H9 (cell line): Measurements from ENCODE around the gene MMP15. TPM values are rescaled to one million over a fixed set of nuclear protein-coding genes. Genes with fewer than 3 reads are reported as not detected.

ENCODE experiments used
- DNase-seq: peaks from one replicate; pipeline ENCODE4 v3.0.0-alpha.2; 2017
- H2AFZ ChIP-seq: one replicate; pipeline ENCODE4 v1.6.1; 2013; ENCODE audit warnings: mild to moderate bottlenecking, low read length, control low read depth, moderate library complexity
- H2AK5ac ChIP-seq: 2 replicates; pipeline ENCODE4 v1.6.1; 2013; ENCODE audit warnings: low read length, control low read depth, mixed read lengths; ENCODE audit not compliant: insufficient read length
- H2BK120ac ChIP-seq: one replicate; pipeline ENCODE4 v1.6.1; 2013; ENCODE audit warnings: low read depth, mild to moderate bottlenecking, low read length, control low read depth, inconsistent platforms; ENCODE audit not compliant: poor library complexity, severe bottlenecking
- H2BK12ac ChIP-seq: 2 replicates; pipeline ENCODE4 v1.6.1; 2013; ENCODE audit warnings: low read length, control low read depth, mixed read lengths, low read depth; ENCODE audit not compliant: insufficient read length
- H2BK15ac ChIP-seq: 2 replicates; pipeline ENCODE4 v1.6.1; 2013; ENCODE audit warnings: low read depth, low read length, control low read depth
- H2BK20ac ChIP-seq: one replicate; pipeline ENCODE4 v1.6.1; 2013; ENCODE audit warnings: low read depth, mild to moderate bottlenecking, low read length, control low read depth, inconsistent platforms; ENCODE audit not compliant: poor library complexity, severe bottlenecking
- H2BK5ac ChIP-seq: 2 replicates; pipeline ENCODE4 v1.6.1; 2013; ENCODE audit warnings: low read length, control low read depth, mixed read lengths; ENCODE audit not compliant: insufficient read length
- H3K14ac ChIP-seq: 2 replicates; pipeline ENCODE4 v1.6.1; 2013; ENCODE audit warnings: low read length, control low read depth; ENCODE audit not compliant: insufficient read depth
- H3K18ac ChIP-seq: 2 replicates; pipeline ENCODE4 v1.6.1; 2013; ENCODE audit warnings: low read depth, mild to moderate bottlenecking, mixed read lengths, low read length, control low read depth; ENCODE audit not compliant: insufficient read length
- H3K23ac ChIP-seq: 2 replicates; pipeline ENCODE4 v1.6.1; 2013; ENCODE audit warnings: low read length, control low read depth, mixed read lengths, low read depth; ENCODE audit not compliant: insufficient read length
- H3K23me2 ChIP-seq: 2 replicates; pipeline ENCODE4 v1.6.1; 2013; ENCODE audit warnings: low read depth, mild to moderate bottlenecking, mixed read lengths, low read length, control low read depth; ENCODE audit not compliant: insufficient read length, poor library complexity, severe bottlenecking
- H3K27ac ChIP-seq: 2 replicates; pipeline ENCODE4 v1.5.1; 2013; ENCODE audit warnings: low read length, control low read depth, mixed read lengths, low read depth; ENCODE audit not compliant: insufficient read length
- H3K27me3 ChIP-seq: 2 replicates; pipeline ENCODE4 v1.6.1; 2013; ENCODE audit warnings: low read length, control low read depth, inconsistent platforms; ENCODE audit not compliant: insufficient read depth
- H3K4ac ChIP-seq: 2 replicates; pipeline ENCODE4 v1.6.1; 2013; ENCODE audit warnings: low read depth, mild to moderate bottlenecking, control low read depth, inconsistent platforms, low read length, moderate library complexity
- H3K4me1 ChIP-seq: 2 replicates; pipeline ENCODE4 v1.6.1; 2013; ENCODE audit warnings: low read length, control low read depth, inconsistent platforms; ENCODE audit not compliant: insufficient read depth
- H3K4me2 ChIP-seq: 2 replicates; pipeline ENCODE4 v1.6.1; 2013; ENCODE audit warnings: low read length, control low read depth, mixed read lengths; ENCODE audit not compliant: insufficient read length, insufficient read depth
- H3K56ac ChIP-seq: 2 replicates; pipeline ENCODE4 v1.6.1; 2013; ENCODE audit warnings: low read depth, mild to moderate bottlenecking, mixed read lengths, low read length, control low read depth; ENCODE audit not compliant: insufficient read length
- H3K79me1 ChIP-seq: 2 replicates; pipeline ENCODE4 v1.6.1; 2013; ENCODE audit warnings: low read depth, mild to moderate bottlenecking, moderate library complexity, low read length, control low read depth, inconsistent platforms; ENCODE audit not compliant: insufficient read depth, poor library complexity, severe bottlenecking
- H3K79me2 ChIP-seq: 2 replicates; pipeline ENCODE4 v1.6.1; 2013; ENCODE audit warnings: low read length, control low read depth, inconsistent platforms; ENCODE audit not compliant: insufficient read depth
- H3K9ac ChIP-seq: 2 replicates; pipeline ENCODE4 v1.6.1; 2013; ENCODE audit warnings: low read length, control low read depth, mixed read lengths; ENCODE audit not compliant: insufficient read length; ENCODE audit errors: extremely low read depth
- H3K9me3 ChIP-seq: one replicate; pipeline ENCODE4 v1.6.1; 2013; ENCODE audit warnings: low read depth, low read length, inconsistent platforms; ENCODE audit not compliant: control insufficient read depth
- H3T11ph ChIP-seq: one replicate; pipeline ENCODE4 v1.6.1; 2013; ENCODE audit warnings: mild to moderate bottlenecking, low read length, control low read depth, inconsistent platforms
- H4K20me1 ChIP-seq: one replicate; pipeline ENCODE4 v1.6.1; 2013; ENCODE audit not compliant: control insufficient read depth, insufficient read length, insufficient read depth
- H4K5ac ChIP-seq: 2 replicates; pipeline ENCODE4 v1.6.1; 2013; ENCODE audit warnings: low read depth, mild to moderate bottlenecking, mixed read lengths, low read length, control low read depth; ENCODE audit not compliant: insufficient read length
- H4K8ac ChIP-seq: replicated peaks from 2 replicates; pipeline ENCODE4 v1.6.1; 2013; ENCODE audit warnings: low read length, control low read depth, mixed read lengths, low read depth; ENCODE audit not compliant: insufficient read length
- H4K91ac ChIP-seq: 2 replicates; pipeline ENCODE4 v1.6.1; 2013; ENCODE audit warnings: low read depth, mild to moderate bottlenecking, moderate library complexity, mixed read lengths, low read length, control low read depth; ENCODE audit not compliant: insufficient read length
- H3K27ac Mint-ChIP-seq, 3 experiments: 2 replicates in 2 of 3; 3 replicates in 1 of 3; pipeline ENCODE4 v1.8.0; 2020 to 2021; ENCODE audit warnings: mixed read lengths in 3 of 3, mild to moderate bottlenecking in 1 of 3, moderate library complexity in 1 of 3
- H3K27me3 Mint-ChIP-seq: 2 replicates; pipeline ENCODE4 v1.8.0; 2021; ENCODE audit warnings: low read depth, mild to moderate bottlenecking, moderate library complexity, mixed read lengths
- H3K36me3 Mint-ChIP-seq, 3 experiments: 2 replicates in 2 of 3; 3 replicates in 1 of 3; pipeline ENCODE4 v1.8.0; 2020 to 2021; ENCODE audit warnings: low read depth in 3 of 3, mixed read lengths in 3 of 3; ENCODE audit not compliant: insufficient read depth in 1 of 3
- H3K4me1 Mint-ChIP-seq, 2 experiments: 2 replicates each; pipeline ENCODE4 v1.8.0; 2020; ENCODE audit warnings: mixed read lengths in 2 of 2
- H3K4me3 Mint-ChIP-seq, 2 experiments: 2 replicates in 1 of 2; 3 replicates in 1 of 2; pipeline ENCODE4 v1.8.0; 2020 to 2021; ENCODE audit warnings: mild to moderate bottlenecking in 2 of 2, mixed read lengths in 2 of 2, moderate library complexity in 1 of 2
- H3K9me3 Mint-ChIP-seq, 2 experiments: 2 replicates in 1 of 2; 3 replicates in 1 of 2; pipeline ENCODE4 v1.8.0; 2020; ENCODE audit warnings: mild to moderate bottlenecking in 2 of 2, mixed read lengths in 2 of 2, moderate library complexity in 1 of 2
- CTCF ChIP-seq: fragments of 200-600 bp; sonication (generic); conservative IDR thresholded peaks from 3 replicates; pipeline ENCODE4 v1.8.0; 2021; ENCODE audit warnings: antibody characterized with exemption, mild to moderate bottlenecking
- WGBS: extraction: QIAGEN DNeasy Blood & Tissue Kit; methylation state at CpG from one replicate; pipeline ENCODE4 v1.1.7; 2013; ENCODE audit warnings: missing lambda C conversion rate, low lambda C conversion rate, mixed read lengths; ENCODE audit not compliant: insufficient read length; ENCODE audit errors: extremely low coverage; 5-methylcytosine and 5-hydroxymethylcytosine counted together
- total RNA-seq: library from RNA; stranded (reverse); gene quantifications from 2 replicates; pipeline ENCODE4 v1.2.1, GENCODE V29; 2021

MMP15 gene
- total RNA-seq, 1 experiment from 2014 or later, result 32.9 TPM

DNA sequence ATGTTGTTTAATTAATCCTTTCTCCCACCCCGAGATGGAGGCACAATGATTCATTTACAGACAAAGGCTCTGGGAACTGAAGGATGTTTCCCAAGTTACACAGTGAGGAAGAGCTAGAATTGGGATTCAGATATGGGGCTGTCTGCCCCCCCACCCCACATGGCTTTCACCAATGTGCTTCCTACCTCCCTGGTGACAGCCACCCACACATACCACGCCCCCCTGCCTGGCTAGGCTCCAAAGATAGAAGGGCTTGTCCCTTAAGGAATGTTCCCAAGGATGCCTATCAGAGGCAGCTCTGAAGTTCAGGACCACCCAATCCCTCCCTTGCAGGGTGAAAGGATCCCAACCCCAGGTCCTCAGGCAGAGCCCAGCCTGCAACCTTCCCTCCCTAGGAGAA lies 70.7 kb downstream of the MMP15 start:
- Histone ChIP-seq H3K9ac (no peak overlapping the region), H3K23me2 (peaks cover 2% of the 10 kb centered on the region), H2AFZ (no peak overlapping the region), H2BK20ac (no peak overlapping the region), H3K23ac (no peak overlapping the region), H2BK12ac (no peak overlapping the region), H4K5ac (no peak overlapping the region), H3K27ac (no peak overlapping the region), H3K4me1 (no peaks in the 10 kb centered on the region), H3K18ac (no peak overlapping the region), H4K20me1 (no peaks in the 10 kb centered on the region), H3K79me1 (no peaks in the 10 kb centered on the region), H3K14ac (no peak overlapping the region; the same call in 1 of the 2 replicates), H4K8ac (no peak overlapping the region), H3K27me3 (no peaks in the 10 kb centered on the region), H4K91ac (no peak overlapping the region), H3T11ph (no peak overlapping the region), H2BK120ac (no peak overlapping the region), H3K4ac (no peak overlapping the region), H2BK15ac (no peak overlapping the region), H2AK5ac (no peak overlapping the region), H3K56ac (no peak overlapping the region), H2BK5ac (no peak overlapping the region), H3K4me2 (no peak overlapping the region), H3K9me3 (no peaks in the 10 kb centered on the region), H3K79me2 (no peaks in the 10 kb centered on the region)
- DNase-seq, result no peak
- H3K36me3 Mint-ChIP-seq, result no peaks in the 10 kb centered on the region; a peak in 1 of 7 replicates
- H3K27me3 Mint-ChIP-seq, result peaks cover 13% of the 10 kb centered on the region
- no peaks in the 10 kb centered on the region for H3K9me3 Mint-ChIP-seq
- peaks cover 16 to 22% of the 10 kb centered on the region in 2 experiments for H3K4me1 Mint-ChIP-seq
- no CpG with 5 or more reads among the region's 2 CpGs for WGBS
- H3K27ac Mint-ChIP-seq, result no peak overlapping the region; a peak in 1 of 7 replicates
- no peak overlapping the region for H3K4me3 Mint-ChIP-seq
- TF ChIP-seq CTCF, result no peak

Other genes with a start within 250 kb of the MMP15 start
- 3.5 and 5.0 TPM in 2 replicates for gene KIFC3, start 223.3 kb upstream of the MMP15 start, total RNA-seq
- not detected in 2 replicates for gene CNGB1, start 54.6 kb upstream of the MMP15 start, total RNA-seq
- 5.6 and 6.6 TPM in 2 replicates for gene ZNF319, start 25.1 kb upstream of the MMP15 start, total RNA-seq
- 65.0 and 65.6 TPM in 2 replicates for gene USB1, start 24.3 kb upstream of the MMP15 start, total RNA-seq
- gene CFAP20, start 103.6 kb downstream of the MMP15 start, total RNA-seq, result 60.4 and 61.8 TPM in 2 replicates
- gene CSNK2A2, start 172.4 kb downstream of the MMP15 start, total RNA-seq, result 134 and 135 TPM in 2 replicates